ENCODE data around the gene NCOA3. TPM values are rescaled to one million over a fixed set of nuclear protein-coding genes. Genes with fewer than 3 reads are reported as not detected.

The NCOA3 gene
- total RNA-seq, 1 experiment from 2014 or later: 23.3 TPM

GRCh38 chr20:47466704-47467459 lies 34.8 kb upstream of the NCOA3 start:
- Histone ChIP-seq H4K8ac (replicated peaks; ENCODE audit: insufficient read length, low read depth, low read length) (no peak overlapping the region), H2BK12ac (ENCODE audit: insufficient read length, low read depth, low read length) (no peak overlapping the region), H2AFZ (ENCODE audit: low read length) (no peak overlapping the region), H3K14ac (ENCODE audit: insufficient read depth, low read length) (no peak overlapping the region), H2AK5ac (ENCODE audit: insufficient read length, low read length) (no peak overlapping the region), H3K4ac (ENCODE audit: low read depth, low read length) (no peak overlapping the region), H3K79me2 (ENCODE audit: insufficient read depth, low read length) (no peaks in the 10 kb centered on the region), H3K9ac (ENCODE audit: extremely low read depth, insufficient read length, low read length) (no peak overlapping the region), H3K4me1 (ENCODE audit: insufficient read depth, low read length) (no peaks in the 10 kb centered on the region), H3K27ac (ENCODE audit: insufficient read length, low read depth, low read length) (no peak overlapping the region), H3T11ph (ENCODE audit: low read length) (no peak overlapping the region), H3K23me2 (ENCODE audit: insufficient read length, low read depth, low read length, poor library complexity, severe bottlenecking) (no peaks in the 10 kb centered on the region), H4K5ac (ENCODE audit: insufficient read length, low read depth, low read length) (no peak overlapping the region), H4K20me1 (ENCODE audit: control insufficient read depth, insufficient read depth, insufficient read length) (no peaks in the 10 kb centered on the region), H2BK5ac (ENCODE audit: insufficient read length, low read length) (no peak overlapping the region), H3K79me1 (ENCODE audit: insufficient read depth, low read depth, low read length, poor library complexity, severe bottlenecking) (no peaks in the 10 kb centered on the region), H3K4me2 (ENCODE audit: insufficient read depth, insufficient read length, low read length) (no peak overlapping the region), H3K18ac (ENCODE audit: insufficient read length, low read depth, low read length) (no peak overlapping the region), H3K27me3 (ENCODE audit: insufficient read depth, low read length) (no peaks in the 10 kb centered on the region), H2BK15ac (ENCODE audit: low read depth, low read length) (no peak overlapping the region), H2BK120ac (ENCODE audit: low read depth, low read length, poor library complexity, severe bottlenecking) (no peak overlapping the region), H3K9me3 (ENCODE audit: control insufficient read depth, low read depth, low read length) (no peaks in the 10 kb centered on the region), H3K56ac (ENCODE audit: insufficient read length, low read depth, low read length) (no peak overlapping the region), H3K23ac (ENCODE audit: insufficient read length, low read depth, low read length) (no peak overlapping the region), H4K91ac (ENCODE audit: insufficient read length, low read depth, low read length) (no peak overlapping the region), H2BK20ac (ENCODE audit: low read depth, low read length, poor library complexity, severe bottlenecking) (no peak overlapping the region)
- Mint-ChIP-seq H3K27ac (no peak overlapping the region), H3K27me3 (ENCODE audit: low read depth) (no peaks in the 10 kb centered on the region; the same call in 1 of the 2 replicates), H3K36me3 (ENCODE audit: insufficient read depth in 1 of 3, low read depth in 3 of 3) (no peaks in the 10 kb centered on the region), H3K4me1 (peaks cover 3 to 7% of the 10 kb centered on the region in 2 experiments; a peak in 2 of 4 replicates), H3K9me3 (no peaks in the 10 kb centered on the region), H3K4me3 (no peak overlapping the region)
- TF ChIP-seq CTCF (conservative IDR thresholded peaks at IDR 0.05): no peak
- no CpG with 5 or more reads among the region's 15 CpGs for WGBS (ENCODE audit: extremely low coverage, insufficient read length, low lambda C conversion rate)
- DNase-seq: no peak

Measured in H9 (cell line).